ENCODE data around the gene VANGL2.

- TF ChIP-seq CTCF (IDR thresholded peaks at IDR 0.05; ENCODE audit: low read length) (no peak), EZH2 (IDR thresholded peaks at IDR 0.05; ENCODE audit: borderline replicate concordance, low read length) (no peak)
Observed at GRCh38 chr1:160361199-160361598, 39.2 kb upstream of the VANGL2 start.

All from OCI-LY1 (cell line).